ENCODE results near the gene TRERF1. TPM values are rescaled to one million over a fixed set of nuclear protein-coding genes. Genes with fewer than 3 reads are reported as not detected.

The TRERF1 gene
- total and polyA plus RNA-seq, 2 of the 8 experiments (the other 6 are each of a cell fraction or from before 2014, with no cell fraction given): 10.8 to 21.5 TPM

DNA sequence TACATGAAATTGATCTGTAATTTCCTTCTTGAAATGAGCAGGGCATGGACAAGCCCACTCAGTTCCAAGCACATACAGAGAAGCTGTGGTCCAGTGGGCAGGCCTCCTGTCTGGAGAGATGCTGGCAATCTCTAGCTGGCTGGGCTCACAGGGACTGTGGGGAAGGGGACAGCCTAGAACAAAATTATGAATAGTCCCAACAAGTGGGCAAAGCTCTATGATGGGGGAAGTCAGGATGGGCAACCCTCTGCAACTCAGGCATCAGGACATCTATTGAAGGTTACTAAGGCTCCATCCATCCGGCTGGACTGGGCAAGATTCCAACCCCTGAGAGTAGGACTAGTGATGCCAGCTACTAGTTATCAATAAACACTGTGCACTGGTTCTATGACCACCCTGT, 40.9 kb downstream of the TRERF1 start:
- peaks cover 2 to 6% (median 4%) of the 10 kb centered on the region in 4 experiments; a peak in 4 of 7 replicates for H3K4me1 ChIP-seq (replicated peaks in 1 of 4; ENCODE audit: control insufficient read depth in 3 of 4, insufficient read depth in 4 of 4, low read length in 3 of 4)
- H4K5ac ChIP-seq (ENCODE audit: insufficient read length, low read depth, low read length): no peak overlapping the region
- FAIRE-seq (no peak), DNase-seq (ENCODE audit: low read depth in 1 of 2, low spot score in 2 of 2) (no peak)
- no peak overlapping the region for H3K56ac ChIP-seq (replicated peaks; ENCODE audit: insufficient read length, low read depth, low read length)
- no peak overlapping the region for H2BK15ac ChIP-seq (ENCODE audit: low read length)
- no peak overlapping the region for H2AK5ac ChIP-seq (ENCODE audit: low read depth, low read length)
- no peak overlapping the region for H4K91ac ChIP-seq (replicated peaks; ENCODE audit: insufficient read length, low read length)
- H3K4me2 ChIP-seq (ENCODE audit: insufficient read depth in 1 of 2, low read depth in 2 of 2, low read length in 2 of 2): no peak overlapping the region
- H3K79me1 ChIP-seq (ENCODE audit: low read depth, low read length): peaks cover 19% of the 10 kb centered on the region; the same call in 1 of the 2 replicates
- no peak overlapping the region for H3K9ac ChIP-seq (replicated peaks in 1 of 4; ENCODE audit: extremely low read depth in 1 of 4, low read depth in 3 of 4, low read length in 3 of 4)
- POLR2A ChIA-PET (ENCODE audit: partially characterized antibody): interaction anchor here (1.2 to 1.9 kb wide), 2 partner anchors 9 to 32 kb away, joined by 4 to 6 read pairs; no protein-coding TSS in a partner anchor
- H3K36me3 ChIP-seq (ENCODE audit: control insufficient read depth in 2 of 4, insufficient read depth in 4 of 4, low read length in 3 of 4): no peaks in the 10 kb centered on the region
- TF ChIP-seq EZH2 (IDR thresholded peaks at IDR 0.05; ENCODE audit: low read depth, low read length, severe bottlenecking) (no peak), GABPA (IDR thresholded peaks at IDR 0.05; ENCODE audit: borderline replicate concordance, insufficient read depth, low read length) (no peak), POLR2AphosphoS5 (IDR thresholded peaks at IDR 0.05; ENCODE audit: low read depth, low read length) (no peak), JUND (IDR thresholded peaks at IDR 0.05; ENCODE audit: low read length) (no peak), SP4 (IDR thresholded peaks at IDR 0.05; ENCODE audit: low read length) (no peak), SP2 (IDR thresholded peaks at IDR 0.05; ENCODE audit: low read length) (no peak)
- TF ChIP-seq, protein P1, sequence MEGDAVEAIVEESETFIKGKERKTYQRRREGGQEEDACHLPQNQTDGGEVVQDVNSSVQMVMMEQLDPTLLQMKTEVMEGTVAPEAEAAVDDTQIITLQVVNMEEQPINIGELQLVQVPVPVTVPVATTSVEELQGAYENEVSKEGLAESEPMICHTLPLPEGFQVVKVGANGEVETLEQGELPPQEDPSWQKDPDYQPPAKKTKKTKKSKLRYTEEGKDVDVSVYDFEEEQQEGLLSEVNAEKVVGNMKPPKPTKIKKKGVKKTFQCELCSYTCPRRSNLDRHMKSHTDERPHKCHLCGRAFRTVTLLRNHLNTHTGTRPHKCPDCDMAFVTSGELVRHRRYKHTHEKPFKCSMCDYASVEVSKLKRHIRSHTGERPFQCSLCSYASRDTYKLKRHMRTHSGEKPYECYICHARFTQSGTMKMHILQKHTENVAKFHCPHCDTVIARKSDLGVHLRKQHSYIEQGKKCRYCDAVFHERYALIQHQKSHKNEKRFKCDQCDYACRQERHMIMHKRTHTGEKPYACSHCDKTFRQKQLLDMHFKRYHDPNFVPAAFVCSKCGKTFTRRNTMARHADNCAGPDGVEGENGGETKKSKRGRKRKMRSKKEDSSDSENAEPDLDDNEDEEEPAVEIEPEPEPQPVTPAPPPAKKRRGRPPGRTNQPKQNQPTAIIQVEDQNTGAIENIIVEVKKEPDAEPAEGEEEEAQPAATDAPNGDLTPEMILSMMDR (IDR thresholded peaks at IDR 0.05; ENCODE audit: control extremely low read depth in 1 of 3, insufficient read depth in 1 of 3, low read depth in 1 of 3, low read length in 3 of 3): no peak
- TF ChIP-seq, protein P2, sequence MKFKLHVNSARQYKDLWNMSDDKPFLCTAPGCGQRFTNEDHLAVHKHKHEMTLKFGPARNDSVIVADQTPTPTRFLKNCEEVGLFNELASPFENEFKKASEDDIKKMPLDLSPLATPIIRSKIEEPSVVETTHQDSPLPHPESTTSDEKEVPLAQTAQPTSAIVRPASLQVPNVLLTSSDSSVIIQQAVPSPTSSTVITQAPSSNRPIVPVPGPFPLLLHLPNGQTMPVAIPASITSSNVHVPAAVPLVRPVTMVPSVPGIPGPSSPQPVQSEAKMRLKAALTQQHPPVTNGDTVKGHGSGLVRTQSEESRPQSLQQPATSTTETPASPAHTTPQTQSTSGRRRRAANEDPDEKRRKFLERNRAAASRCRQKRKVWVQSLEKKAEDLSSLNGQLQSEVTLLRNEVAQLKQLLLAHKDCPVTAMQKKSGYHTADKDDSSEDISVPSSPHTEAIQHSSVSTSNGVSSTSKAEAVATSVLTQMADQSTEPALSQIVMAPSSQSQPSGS (IDR thresholded peaks at IDR 0.05; ENCODE audit: low read length): no peak
- H4K8ac ChIP-seq (ENCODE audit: extremely low read depth, insufficient read depth, low read length): no peak overlapping the region
- peaks cover 9 to 11% of the 10 kb centered on the region in 2 experiments for H4K20me1 ChIP-seq (replicated peaks in 1 of 2; ENCODE audit: control insufficient read depth in 1 of 2, insufficient read depth in 2 of 2, low read length in 2 of 2)
- no peaks in the 10 kb centered on the region for H3K27me3 ChIP-seq (replicated peaks in 1 of 4; ENCODE audit: control insufficient read depth in 3 of 4, extremely low read depth in 1 of 4, insufficient read depth in 3 of 4, low read length in 3 of 4)
- 96% methylated on average over 1 of the region's 1 CpG; no CpG with 5 or more reads in 1 of the 2 experiments for WGBS, 2 experiments (ENCODE audit: extremely low coverage in 1 of 2, insufficient coverage in 1 of 2, insufficient read length in 1 of 2, insufficient replicate concordance in 2 of 2, low coverage in 1 of 2, low lambda C conversion rate in 2 of 2, missing lambda C conversion rate in 1 of 2)
- H3K9me3 ChIP-seq (ENCODE audit: insufficient read depth in 2 of 2, low read depth in 1 of 2, low read length in 1 of 2): no peaks in the 10 kb centered on the region
- no peak overlapping the region for H3K27ac ChIP-seq (ENCODE audit: low read depth, low read length)
- no peaks in the 10 kb centered on the region for H3K23me2 ChIP-seq (ENCODE audit: low read depth, low read length)
- no peak overlapping the region for H3K23ac ChIP-seq (ENCODE audit: insufficient read length)
- H2BK120ac ChIP-seq (replicated peaks; ENCODE audit: low read depth, low read length): no peak overlapping the region
- no peak overlapping the region for H2BK12ac ChIP-seq (ENCODE audit: low read depth, low read length)
- H2AFZ ChIP-seq (ENCODE audit: low read length): no peak overlapping the region
- CTCF ChIA-PET (ENCODE audit: partially characterized antibody): interaction anchor here (0.8 kb wide), 1 partner anchor 31 kb away, joined by 3 read pairs; no protein-coding TSS in a partner anchor
- H3K79me2 ChIP-seq (ENCODE audit: control insufficient read depth in 1 of 2, insufficient read depth in 2 of 2, low read length in 2 of 2): peaks cover 0 to 85% of the 10 kb centered on the region in 2 experiments; a peak in 2 of 4 replicates
- H2BK20ac ChIP-seq (ENCODE audit: low read length): no peak overlapping the region
- H3K4ac ChIP-seq (replicated peaks; ENCODE audit: insufficient read length, low read depth, low read length): no peak overlapping the region
- H2BK5ac ChIP-seq (ENCODE audit: low read depth, low read length): no peak overlapping the region
- no peak overlapping the region for H3K4me3 ChIP-seq (ENCODE audit: extremely low read depth in 1 of 4, insufficient read depth in 2 of 4, low read depth in 3 of 4, low read length in 4 of 4)
- H3K18ac ChIP-seq (ENCODE audit: extremely low read depth, low read length): no peak overlapping the region
- no peak overlapping the region for H3K14ac ChIP-seq (ENCODE audit: insufficient read length)

Measured in H1 (cell line).